Heart left ventricle (tissue), 16 donors: Measurements from ENCODE around the gene ELAVL1. TPM values are rescaled to one million over a fixed set of nuclear protein-coding genes. Genes with fewer than 3 reads are reported as not detected.

Source experiments
- ATAC-seq, 4 donors: fragments of 200-7000 bp; cut with Tn5 transposase; one replicate each; pipeline ENCODE4 v1.9.1; 2020 to 2022; ENCODE audit warnings: moderate library complexity in 4 of 4, mild to moderate bottlenecking in 3 of 4, moderate number of reproducible peaks in 1 of 4
- DNase-seq, 5 donors: peaks; one replicate each; pipeline ENCODE4 v3.0.0-alpha.2; 2020
- H3K27ac ChIP-seq, 12 donors: fragments of 200-600 bp; sonication (generic) in 4 of 12; one replicate each; pipeline versions ENCODE4 v1.5.0 to v1.8.0; 2016 to 2022; ENCODE audit warnings: mild to moderate bottlenecking in 2 of 12
- H3K27me3 ChIP-seq, 9 donors: fragments of 200-600 bp; sonication (generic) in 2 of 9; one replicate each; pipeline versions ENCODE4 v1.5.1 to v1.8.0; 2016 to 2022; ENCODE audit warnings: mild to moderate bottlenecking in 3 of 9
- H3K36me3 ChIP-seq, 9 donors: fragments of 200-600 bp; sonication (generic) in 2 of 9; one replicate each; pipeline versions ENCODE4 v1.5.0 to v1.8.0; 2018 to 2022; ENCODE audit warnings: mild to moderate bottlenecking in 2 of 9
- H3K4me1 ChIP-seq, 12 donors: fragments of 200-600 bp; sonication (generic) in 4 of 12; one replicate each; pipeline versions ENCODE4 v1.5.0 to v1.8.0; 2016 to 2022; ENCODE audit warnings: mild to moderate bottlenecking in 3 of 12
- H3K4me3 ChIP-seq, 12 donors: fragments of 200-600 bp; sonication (generic) in 4 of 12; one replicate each; pipeline versions ENCODE4 v1.5.0 to v1.8.0; 2017 to 2022; ENCODE audit warnings: mild to moderate bottlenecking in 9 of 12, moderate library complexity in 4 of 12
- H3K9me3 ChIP-seq, 12 donors: fragments of 200-600 bp; sonication (generic) in 4 of 12; one replicate each; pipeline versions ENCODE4 v1.5.0 to v1.8.0; 2016 to 2022; ENCODE audit warnings: mild to moderate bottlenecking in 1 of 12
- POLR2A ChIP-seq, 2 donors: fragments of 450-650 bp; IDR thresholded peaks; one replicate each; pipeline ENCODE4 v1.6.1; 2017; ENCODE audit warnings: antibody characterized with exemption in 2 of 2, mild to moderate bottlenecking in 2 of 2, moderate library complexity in 2 of 2
- WGBS, 4 donors: extraction: QIAGEN DNeasy Blood & Tissue Kit in 2 of 4; methylation state at CpG; one replicate each; pipeline versions ENCODE4 v1.1.5 to v1.1.7; 2013 to 2018; 5-methylcytosine and 5-hydroxymethylcytosine counted together
- intact Hi-C, 10 donors: fragments of 100-400 bp; cut with DNase I; formaldehyde crosslinking; loops; one replicate each; pipeline versions ENCODE4 v1.11.1 to v1.14.2; 2022
- polyA plus RNA-seq, 2 donors: library from polyadenylated mRNA; stranded (reverse); fragments of 200-250 nt; gene quantifications; one replicate each; pipeline ENCODE4 v1.2.3, GENCODE V29; 2013
- total RNA-seq, 9 donors: library from RNA; depleted of rRNA in 2 of 9; stranded (reverse); fragments of >200 nt in 2 of 9; fragmentation: NEBNext Ultra II Directional in 3 of 9; extraction: Animal tissue kit (Norgen Biotek cat#: 25700) in 3 of 9; gene quantifications; one replicate each; pipeline versions ENCODE4 v1.1.0 to v1.2.4, GENCODE V29; 2016 to 2023
- TF ChIP-seq, protein P1 (sequence below), 12 donors: fragments of 200-600 bp; sonication (generic) in 4 of 12; IDR thresholded peaks; one replicate each; pipeline versions ENCODE4 v1.5.0 to v1.8.0; 2018 to 2022; ENCODE audit warnings: antibody characterized with exemption in 12 of 12, mild to moderate bottlenecking in 5 of 12
- donor health status: ischemic (EF 13 %, LVEDD 7.1; RV severe dilation, severe dysfunction).
- donor health status: healthy with polysubstance abuse.
- donor health status: DM: no; HTN: yes; CAD: no.
- donor health status: DM: no; HTN: no; CAD: no.
- donor health status: ischemic (EF 25% LVEDD 6.9; RV normal size, moderate dysfunction).
- donor health status: ischemic (EF 25% LVEDD 5.7; RV mildly dilated, moderate dysfunction).
- donor health status: healthy.
- donor health status: DM: yes; HTN: yes; CAD: no.
- donor health status: ischemic (EF 35%, LVEDD 5.7; RV mildly dilated, moderate dysfunction).
- donor health status: nonischemic (EF 11% LVEDD 7.7; RV severe dilation, severe dysfunction).
- donor health status: DM: yes; HTN: yes; CAD: no.
- donor health status: PGD.
- donor health status: ischemic (EF 29% LVEDD 5.4; RV normal size, mild dysfunction).
- donor health status: nonischemic (EF 23%, LVEDD 6.1; RV moderate dilation, normal function).

ELAVL1 gene
- total and polyA plus RNA-seq, 11 donors = 9.8 to 62.0 (median 52.6) TPM

DNA sequence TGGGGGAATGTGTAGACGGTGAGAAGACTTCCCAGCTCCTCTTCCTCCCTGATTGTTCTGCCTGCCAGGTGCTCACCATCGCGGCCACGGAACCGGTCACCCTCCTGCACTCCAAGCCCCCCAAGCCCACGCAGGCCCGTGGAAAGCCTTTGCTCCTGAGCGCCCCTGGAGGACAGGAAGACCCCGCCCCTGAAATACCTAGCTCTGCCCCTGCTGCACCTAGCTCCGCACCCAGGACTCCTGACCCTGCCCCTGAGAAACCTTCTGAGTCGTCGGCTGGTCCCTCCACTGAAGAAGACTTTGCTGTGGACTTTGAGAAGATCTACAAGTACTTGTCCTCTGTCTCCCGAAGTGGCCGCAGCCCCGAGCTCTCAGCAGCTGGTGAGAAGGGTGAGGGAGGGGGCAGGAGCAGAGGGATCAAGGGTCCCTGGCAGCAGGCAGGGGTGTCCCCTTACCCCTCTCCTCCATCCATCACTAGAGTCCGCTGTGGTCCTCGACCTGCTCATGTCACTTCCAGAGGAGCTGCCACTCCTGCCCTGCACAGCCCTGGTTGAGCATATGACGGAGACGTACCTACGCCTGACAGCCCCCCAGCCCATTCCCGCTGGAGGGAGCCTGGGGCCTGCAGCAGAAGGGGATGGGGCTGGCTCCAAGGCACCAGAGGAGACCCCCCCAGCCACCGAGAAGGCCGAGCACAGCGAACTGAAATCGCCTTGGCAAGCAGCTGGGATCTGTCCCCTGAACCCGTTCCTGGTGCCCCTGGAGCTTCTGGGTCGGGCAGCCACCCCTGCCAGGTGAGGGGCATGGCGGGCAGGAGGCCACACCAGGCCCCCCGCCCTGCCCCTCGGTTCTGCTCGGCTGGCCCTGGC lies 83.2 kb downstream of the ELAVL1 start:
- 92 to 96% (median 93%) methylated on average over 20 to 31 of the region's 31 CpGs for WGBS, 4 donors
- H3K4me3 ChIP-seq = peak overlapping the region in 4 of 12 donors; percentile 56 to 95 (median 62)
- DNase-seq = no peak
- ATAC-seq = no peak
- TF ChIP-seq POLR2A (IDR thresholded peaks at IDR 0.05) = no peak
- TF ChIP-seq, protein P1, sequence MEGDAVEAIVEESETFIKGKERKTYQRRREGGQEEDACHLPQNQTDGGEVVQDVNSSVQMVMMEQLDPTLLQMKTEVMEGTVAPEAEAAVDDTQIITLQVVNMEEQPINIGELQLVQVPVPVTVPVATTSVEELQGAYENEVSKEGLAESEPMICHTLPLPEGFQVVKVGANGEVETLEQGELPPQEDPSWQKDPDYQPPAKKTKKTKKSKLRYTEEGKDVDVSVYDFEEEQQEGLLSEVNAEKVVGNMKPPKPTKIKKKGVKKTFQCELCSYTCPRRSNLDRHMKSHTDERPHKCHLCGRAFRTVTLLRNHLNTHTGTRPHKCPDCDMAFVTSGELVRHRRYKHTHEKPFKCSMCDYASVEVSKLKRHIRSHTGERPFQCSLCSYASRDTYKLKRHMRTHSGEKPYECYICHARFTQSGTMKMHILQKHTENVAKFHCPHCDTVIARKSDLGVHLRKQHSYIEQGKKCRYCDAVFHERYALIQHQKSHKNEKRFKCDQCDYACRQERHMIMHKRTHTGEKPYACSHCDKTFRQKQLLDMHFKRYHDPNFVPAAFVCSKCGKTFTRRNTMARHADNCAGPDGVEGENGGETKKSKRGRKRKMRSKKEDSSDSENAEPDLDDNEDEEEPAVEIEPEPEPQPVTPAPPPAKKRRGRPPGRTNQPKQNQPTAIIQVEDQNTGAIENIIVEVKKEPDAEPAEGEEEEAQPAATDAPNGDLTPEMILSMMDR (IDR thresholded peaks at IDR 0.05) = no peak
- intact Hi-C loops = loop anchor here in 4 of 10 donors (5.0 kb wide), 2 partner anchors 65 to 70 kb away; no protein-coding TSS in a partner anchor
- H3K36me3 ChIP-seq = peaks cover 0 to 27% (median 14%) of the 10 kb centered on the region in 9 donors
- H3K9me3 ChIP-seq = no peaks in the 10 kb centered on the region
- H3K4me1 ChIP-seq = peaks cover 8 to 66% (median 39%) of the 10 kb centered on the region in 12 donors
- peak overlapping the region in 1 of 12 donors; percentile 96 for H3K27ac ChIP-seq
- H3K27me3 ChIP-seq = peaks cover 0 to 23% (median 16%) of the 10 kb centered on the region in 9 donors

DNA sequence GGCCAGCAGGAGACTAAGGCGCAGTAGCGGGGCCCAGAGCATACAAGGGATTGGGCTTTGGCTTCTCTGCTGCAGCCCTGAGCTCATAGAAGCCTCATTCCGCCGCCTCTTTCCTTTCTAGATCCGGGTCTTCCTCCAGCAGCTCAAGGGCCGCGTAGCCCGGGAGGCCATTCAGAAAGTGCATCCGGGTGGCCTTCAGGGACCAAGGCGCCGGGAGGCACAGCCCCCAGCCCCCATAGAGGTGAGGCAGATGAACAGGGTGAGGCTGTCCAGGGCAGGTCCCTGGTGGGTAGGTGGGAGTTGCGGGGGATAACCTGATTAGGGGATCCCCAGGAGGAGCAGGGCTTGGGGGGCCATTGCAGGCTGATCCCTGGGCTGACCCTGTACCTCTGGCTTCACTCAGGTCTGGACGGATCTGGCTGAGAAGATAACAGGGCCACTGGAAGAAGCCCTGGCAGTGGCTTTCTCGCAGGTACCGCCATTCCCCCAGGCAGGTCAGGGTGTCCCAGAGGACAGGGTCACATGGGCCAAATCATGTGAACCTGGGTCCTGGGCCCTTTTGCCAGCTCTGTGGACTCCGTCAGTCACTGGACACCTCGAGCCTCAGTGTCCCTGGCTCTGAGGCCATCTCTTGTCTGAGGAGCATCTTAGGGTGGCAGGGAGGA lies 84.0 kb downstream of the ELAVL1 start:
- DNase-seq (no peak), ATAC-seq (no peak)
- intact Hi-C loops = loop anchor here in 4 of 10 donors (5.0 kb wide), 2 partner anchors 64 to 69 kb away; no protein-coding TSS in a partner anchor
- no peak for TF ChIP-seq POLR2A (IDR thresholded peaks at IDR 0.05)
- Histone ChIP-seq H3K27ac (peak overlapping the region in 11 of 12 donors; percentile 50 to 96 (median 83)), H3K4me3 (peak overlapping the region; percentile 18 to 95 (median 60)), H3K36me3 (peaks cover 0 to 19% (median 14%) of the 10 kb centered on the region in 9 donors), H3K9me3 (no peaks in the 10 kb centered on the region), H3K4me1 (peaks cover 8 to 66% (median 40%) of the 10 kb centered on the region in 12 donors), H3K27me3 (peaks cover 4 to 30% (median 20%) of the 10 kb centered on the region in 9 donors)
- 45 to 63% (median 55%) methylated on average over 12 to 17 of the region's 17 CpGs for whole genome bisulfite sequencing, 4 donors

DNA sequence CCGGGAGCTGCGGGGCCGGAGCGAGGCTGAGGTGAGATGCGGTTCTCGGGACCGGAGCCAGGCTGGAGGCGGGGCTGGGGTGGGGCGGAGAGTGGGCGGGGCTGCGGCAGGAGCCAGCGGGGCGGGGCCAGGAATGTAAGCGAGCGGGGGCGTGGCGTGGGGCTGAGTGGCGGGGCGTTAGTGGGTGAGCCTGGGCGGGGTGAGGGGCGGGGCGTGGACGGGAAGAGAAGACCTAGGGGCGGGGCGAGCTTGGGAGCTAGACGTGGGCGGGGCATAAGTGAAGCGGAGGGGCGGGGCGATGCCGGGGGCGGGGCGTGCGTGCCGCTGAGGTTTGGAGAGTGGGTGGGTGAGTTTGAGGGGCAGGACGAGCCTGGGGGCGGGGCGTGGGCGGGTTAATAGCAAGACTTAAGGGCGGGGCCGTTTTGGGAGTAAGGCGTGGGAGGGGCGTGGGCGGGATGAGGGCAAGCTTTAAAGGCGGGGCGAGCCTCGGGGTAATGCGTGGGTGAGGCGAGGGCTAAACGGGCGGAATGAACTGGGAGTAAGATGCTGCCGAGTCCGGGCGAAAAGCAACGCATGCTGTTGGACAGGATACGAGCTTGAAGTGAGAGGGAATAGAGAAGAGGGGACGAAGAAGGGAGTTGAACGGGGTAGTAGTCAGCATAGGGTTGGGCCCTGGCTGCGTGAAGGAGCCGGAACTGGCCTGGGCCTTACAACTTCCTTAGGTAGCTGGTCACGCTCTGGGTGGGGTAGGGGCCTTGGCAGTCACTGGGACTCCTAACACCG lies 84.7 kb downstream of the ELAVL1 start:
- peak; percentile 99 to 100 (median 100) for DNase-seq
- H3K9me3 ChIP-seq = no peaks in the 10 kb centered on the region
- peak in 1 of 2 donors; percentile 47 for TF ChIP-seq POLR2A (IDR thresholded peaks at IDR 0.05)
- TF ChIP-seq, protein P1 (IDR thresholded peaks at IDR 0.05) = no peak
- intact Hi-C loops = loop anchor here in 6 of 10 donors (1.0 to 5.0 kb wide), 3 partner anchors 17 to 68 kb away; partner anchors contain the start of gene MAP2K7 (in 2 of the 6)
- H3K36me3 ChIP-seq = peaks cover 0 to 19% (median 14%) of the 10 kb centered on the region in 9 donors
- H3K4me1 ChIP-seq = peaks cover 8 to 66% (median 44%) of the 10 kb centered on the region in 12 donors
- peaks cover 11 to 38% (median 27%) of the 10 kb centered on the region in 9 donors for H3K27me3 ChIP-seq
- WGBS, 4 donors = 1 to 3% (median 2%) methylated on average over 35 to 62 of the region's 62 CpGs
- peak overlapping the region; percentile 70 to 97 (median 90) for H3K27ac ChIP-seq
- peak overlapping the region; percentile 52 to 98 (median 79) for H3K4me3 ChIP-seq
- ATAC-seq = peak; percentile 83 to 91 (median 84)
